OCI-M1 (cell line): ENCODE measurements around the gene FTH1.

Experiments
- DNase-seq: peaks from one replicate; lab custom pipeline; 2025; lab: John Stamatoyannopoulos, UW

Gene FTH1

GRCh38 chr11:61914471-61915171 lies 52.8 kb downstream of the FTH1 start:
- DNase-seq = no peak
